ENCODE data around the gene ABCG2. TPM values are rescaled to one million over a fixed set of nuclear protein-coding genes. Genes with fewer than 3 reads are reported as not detected.
A peak's percentile ranks its signal among the peaks of the same experiment; 100 is the strongest.

ABCG2 gene
- total RNA-seq, 1 experiment from 2014 or later = 23.7 TPM

DNA sequence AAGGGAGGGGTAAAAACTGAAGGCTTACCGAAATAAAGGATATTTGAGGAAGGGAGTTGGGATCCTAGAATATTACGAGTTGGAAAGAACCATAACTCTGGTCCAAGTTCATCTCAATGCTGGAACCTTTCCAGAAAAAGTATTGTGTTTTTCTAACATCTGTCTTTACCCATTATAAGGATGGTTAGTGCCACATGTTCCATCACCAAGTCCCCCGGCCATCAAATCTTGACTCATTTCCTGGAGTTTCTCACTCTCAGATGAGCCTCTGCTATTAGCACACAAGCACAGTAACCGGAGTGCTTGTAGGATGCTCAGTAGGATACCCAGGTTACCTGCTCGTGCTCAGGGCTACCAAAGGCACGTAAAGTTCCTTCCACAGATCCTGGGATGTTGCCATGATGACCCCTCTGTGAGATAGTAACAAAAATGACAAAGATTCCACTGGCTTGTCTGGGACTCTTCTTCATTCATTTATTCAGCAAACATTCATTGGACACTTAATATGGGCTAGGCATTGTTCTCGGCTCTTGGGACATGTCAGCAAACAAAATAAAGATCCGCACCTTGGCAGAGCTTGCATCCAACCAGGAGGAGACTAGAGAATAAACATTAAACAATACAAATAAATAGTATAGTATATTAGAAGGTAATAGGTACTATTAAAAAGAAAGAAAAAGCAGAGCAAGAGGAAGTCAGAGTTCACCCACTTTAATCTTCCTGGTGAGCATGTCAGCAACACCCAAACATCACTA is 114.7 kb downstream of the ABCG2 start:
- Histone ChIP-seq H3K36me3 (ENCODE audit: control insufficient read depth, insufficient read depth, low read length) (no peaks in the 10 kb centered on the region), H3K27me3 (replicated peaks; ENCODE audit: control insufficient read depth, insufficient read depth, low read length) (no peaks in the 10 kb centered on the region), H3K9me3 (no peaks in the 10 kb centered on the region), H3K4me3 (ENCODE audit: low read depth, low read length) (no peak overlapping the region), H3K4me1 (peaks cover 7% of the 10 kb centered on the region; the same call in 1 of the 2 replicates)
- TF ChIP-seq, protein P1, sequence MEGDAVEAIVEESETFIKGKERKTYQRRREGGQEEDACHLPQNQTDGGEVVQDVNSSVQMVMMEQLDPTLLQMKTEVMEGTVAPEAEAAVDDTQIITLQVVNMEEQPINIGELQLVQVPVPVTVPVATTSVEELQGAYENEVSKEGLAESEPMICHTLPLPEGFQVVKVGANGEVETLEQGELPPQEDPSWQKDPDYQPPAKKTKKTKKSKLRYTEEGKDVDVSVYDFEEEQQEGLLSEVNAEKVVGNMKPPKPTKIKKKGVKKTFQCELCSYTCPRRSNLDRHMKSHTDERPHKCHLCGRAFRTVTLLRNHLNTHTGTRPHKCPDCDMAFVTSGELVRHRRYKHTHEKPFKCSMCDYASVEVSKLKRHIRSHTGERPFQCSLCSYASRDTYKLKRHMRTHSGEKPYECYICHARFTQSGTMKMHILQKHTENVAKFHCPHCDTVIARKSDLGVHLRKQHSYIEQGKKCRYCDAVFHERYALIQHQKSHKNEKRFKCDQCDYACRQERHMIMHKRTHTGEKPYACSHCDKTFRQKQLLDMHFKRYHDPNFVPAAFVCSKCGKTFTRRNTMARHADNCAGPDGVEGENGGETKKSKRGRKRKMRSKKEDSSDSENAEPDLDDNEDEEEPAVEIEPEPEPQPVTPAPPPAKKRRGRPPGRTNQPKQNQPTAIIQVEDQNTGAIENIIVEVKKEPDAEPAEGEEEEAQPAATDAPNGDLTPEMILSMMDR (IDR thresholded peaks at IDR 0.05; ENCODE audit: insufficient read depth in 1 of 2, low read depth in 1 of 2, low read length in 1 of 2, severe bottlenecking in 1 of 2, unreplicated experiment in 1 of 2) = no peak
- ChIA-PET CTCF (no interaction called here), POLR2A (no interaction called here)
- intact Hi-C loops (cut with micrococcal nuclease; ENCODE audit: unreplicated experiment) = no loop called here
- H3K27ac Mint-ChIP-seq (ENCODE audit: unreplicated experiment) = no peak overlapping the region
- no peaks in the 10 kb centered on the region for H3K36me3 Mint-ChIP-seq (ENCODE audit: insufficient read depth, unreplicated experiment)
- H3K27me3 Mint-ChIP-seq (ENCODE audit: insufficient read depth, unreplicated experiment) = no peaks in the 10 kb centered on the region
- DNase-seq = no peak
- H3K9me3 Mint-ChIP-seq (ENCODE audit: unreplicated experiment) = no peaks in the 10 kb centered on the region
- no TSS peak for BruUV-seq (replicated peaks)
- no peak overlapping the region for H3K4me3 Mint-ChIP-seq (ENCODE audit: unreplicated experiment)
- H3K4me1 Mint-ChIP-seq (ENCODE audit: low read depth, unreplicated experiment) = no peaks in the 10 kb centered on the region

DNA sequence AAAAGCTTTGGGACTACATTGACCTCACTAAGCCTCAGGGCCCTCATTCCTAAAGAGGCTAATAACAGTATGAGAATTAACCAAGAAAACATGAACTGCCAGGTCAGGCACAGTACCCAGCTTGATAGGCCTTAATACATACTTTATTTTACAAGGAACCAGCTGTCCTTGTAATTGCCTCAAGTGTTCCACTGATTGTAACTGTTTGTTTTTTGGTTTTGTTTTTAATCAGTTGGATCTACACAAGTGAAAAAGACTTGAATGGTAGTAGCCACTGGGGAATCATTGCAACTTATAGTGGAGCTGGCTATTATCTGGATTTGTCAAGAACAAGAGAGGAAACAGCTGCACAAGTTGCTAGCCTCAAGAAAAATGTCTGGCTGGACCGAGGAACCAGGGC is 115.4 kb downstream of the ABCG2 start:
- POLR2A ChIA-PET = no interaction called here
- Mint-ChIP-seq H3K27ac (ENCODE audit: unreplicated experiment) (no peak overlapping the region), H3K4me1 (ENCODE audit: low read depth, unreplicated experiment) (no peaks in the 10 kb centered on the region), H3K27me3 (ENCODE audit: insufficient read depth, unreplicated experiment) (no peaks in the 10 kb centered on the region), H3K4me3 (ENCODE audit: unreplicated experiment) (no peak overlapping the region), H3K36me3 (ENCODE audit: insufficient read depth, unreplicated experiment) (peaks cover 4% of the 10 kb centered on the region), H3K9me3 (ENCODE audit: unreplicated experiment) (no peaks in the 10 kb centered on the region)
- intact Hi-C loops (cut with micrococcal nuclease; ENCODE audit: unreplicated experiment) = no loop called here
- TF ChIP-seq, protein P1 (IDR thresholded peaks at IDR 0.05; ENCODE audit: insufficient read depth in 1 of 2, low read depth in 1 of 2, low read length in 1 of 2, severe bottlenecking in 1 of 2, unreplicated experiment in 1 of 2) = no peak
- no TSS peak for BruUV-seq (replicated peaks)
- CTCF ChIA-PET = no interaction called here
- DNase-seq = no peak
- no peaks in the 10 kb centered on the region for H3K36me3 ChIP-seq (ENCODE audit: control insufficient read depth, insufficient read depth, low read length)
- H3K27me3 ChIP-seq (replicated peaks; ENCODE audit: control insufficient read depth, insufficient read depth, low read length) = no peaks in the 10 kb centered on the region
- H3K4me3 ChIP-seq (ENCODE audit: low read depth, low read length) = no peak overlapping the region
- peaks cover 7% of the 10 kb centered on the region; the same call in 1 of the 2 replicates for H3K4me1 ChIP-seq
- H3K9me3 ChIP-seq = no peaks in the 10 kb centered on the region

- H3K4me3 Mint-ChIP-seq (ENCODE audit: unreplicated experiment) = no peak overlapping the region
- ChIA-PET CTCF (interaction anchor here (1.0 kb wide), 1 partner anchor 170 kb away, joined by 3 read pairs; no protein-coding TSS in a partner anchor), POLR2A (interaction anchor here (0.6 kb wide), 1 partner anchor 8 kb away, joined by 8 read pairs; no protein-coding TSS in a partner anchor)
- intact Hi-C loops (cut with micrococcal nuclease; ENCODE audit: unreplicated experiment) = no loop called here
- H3K27ac Mint-ChIP-seq (ENCODE audit: unreplicated experiment) = no peak overlapping the region
- BruUV-seq (replicated peaks) = no TSS peak
- no peaks in the 10 kb centered on the region for H3K4me1 Mint-ChIP-seq (ENCODE audit: low read depth, unreplicated experiment)
- H3K9me3 ChIP-seq = no peaks in the 10 kb centered on the region
- peaks cover 7% of the 10 kb centered on the region; the same call in 1 of the 2 replicates for H3K4me1 ChIP-seq
- H3K4me3 ChIP-seq (ENCODE audit: low read depth, low read length) = no peak overlapping the region
- H3K27me3 Mint-ChIP-seq (ENCODE audit: insufficient read depth, unreplicated experiment) = no peaks in the 10 kb centered on the region
- H3K9me3 Mint-ChIP-seq (ENCODE audit: unreplicated experiment) = no peaks in the 10 kb centered on the region
- H3K36me3 Mint-ChIP-seq (ENCODE audit: insufficient read depth, unreplicated experiment) = peaks cover 4% of the 10 kb centered on the region
- peak; percentile 16 to 42 for DNase-seq
- TF ChIP-seq, protein P1 (IDR thresholded peaks at IDR 0.05; ENCODE audit: insufficient read depth in 1 of 2, low read depth in 1 of 2, low read length in 1 of 2, severe bottlenecking in 1 of 2, unreplicated experiment in 1 of 2) = no peak
- H3K27me3 ChIP-seq (replicated peaks; ENCODE audit: control insufficient read depth, insufficient read depth, low read length) = no peaks in the 10 kb centered on the region
- H3K36me3 ChIP-seq (ENCODE audit: control insufficient read depth, insufficient read depth, low read length) = no peaks in the 10 kb centered on the region
These were observed 116.8 kb downstream of the ABCG2 start for GRCh38 chr4:88041626-88042025.
